HL-60 (cell line): ENCODE data around the gene KCNQ1.

Experiments
- DNase-seq, 2 experiments: peaks; one replicate each; pipeline ENCODE4 v3.0.0-alpha.2; 2010 to 2020; ENCODE audit warnings: low read depth in 1 of 2, low spot score in 1 of 2
- H3K27ac ChIP-seq: fragments of 250-450 bp; sonication (Bioruptor Pico); replicated peaks from 2 replicates; pipeline ENCODE4 v1.5.1; 2020; ENCODE audit warnings: mild to moderate bottlenecking, moderate library complexity
- H3K27me3 ChIP-seq: fragments of 250-450 bp; sonication (Bioruptor Pico); 2 replicates; pipeline ENCODE4 v1.5.1; 2021; ENCODE audit warnings: mild to moderate bottlenecking, moderate library complexity; ENCODE audit not compliant: insufficient read depth, poor library complexity, severe bottlenecking
- H3K4me3 ChIP-seq: replicated peaks from 2 replicates; pipeline ENCODE4 v1.5.1; 2011; ENCODE audit warnings: mild to moderate bottlenecking, control low read depth, low read length; ENCODE audit not compliant: insufficient read depth
- GABPA ChIP-seq: IDR thresholded peaks from 2 replicates; pipeline ENCODE4 v1.6.1; 2012; ENCODE audit warnings: low read depth
- POLR2AphosphoS5 ChIP-seq: IDR thresholded peaks from 2 replicates; pipeline ENCODE4 v1.6.1; 2012; ENCODE audit warnings: low read depth
- SPI1 ChIP-seq: IDR thresholded peaks from 2 replicates; pipeline ENCODE4 v1.6.1; 2012; ENCODE audit warnings: low read depth, mild to moderate bottlenecking, borderline replicate concordance
- TF ChIP-seq, protein P1 (sequence below): IDR thresholded peaks from one replicate; pipeline ENCODE4 v1.5.1; 2011; ENCODE audit warnings: low read length, control low read depth, inconsistent platforms; ENCODE audit not compliant: insufficient read depth
- TF ChIP-seq, protein P2 (sequence below): IDR thresholded peaks from 2 replicates; pipeline ENCODE4 v1.6.1; 2012; ENCODE audit warnings: low read depth; ENCODE audit not compliant: insufficient replicate concordance

KCNQ1 gene

DNA sequence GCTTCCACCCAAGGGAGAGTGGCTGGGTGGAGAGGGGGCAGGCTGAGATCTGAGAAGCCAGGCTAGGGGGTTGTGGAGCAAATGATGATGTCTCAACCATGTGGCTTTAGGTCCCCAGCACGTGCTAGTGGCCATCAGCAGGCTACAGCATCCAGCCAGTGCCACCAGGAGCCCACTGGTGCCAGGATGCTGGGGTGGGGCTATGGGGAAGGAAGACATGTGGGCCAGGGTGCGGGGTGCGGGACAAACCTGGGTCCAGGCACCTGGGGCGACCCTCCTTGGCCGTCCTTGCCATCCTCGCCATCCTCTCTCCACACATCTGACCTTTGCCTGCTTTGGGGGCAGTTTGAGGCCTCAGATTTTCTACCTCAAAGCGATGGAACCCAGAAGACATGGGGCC is 104.3 kb downstream of the KCNQ1 start:
- Histone ChIP-seq H3K27ac (no peak overlapping the region), H3K27me3 (no peaks in the 10 kb centered on the region), H3K4me3 (no peak overlapping the region)
- TF ChIP-seq POLR2AphosphoS5 (no peak), SPI1 (no peak), GABPA (no peak)
- TF ChIP-seq, protein P1, sequence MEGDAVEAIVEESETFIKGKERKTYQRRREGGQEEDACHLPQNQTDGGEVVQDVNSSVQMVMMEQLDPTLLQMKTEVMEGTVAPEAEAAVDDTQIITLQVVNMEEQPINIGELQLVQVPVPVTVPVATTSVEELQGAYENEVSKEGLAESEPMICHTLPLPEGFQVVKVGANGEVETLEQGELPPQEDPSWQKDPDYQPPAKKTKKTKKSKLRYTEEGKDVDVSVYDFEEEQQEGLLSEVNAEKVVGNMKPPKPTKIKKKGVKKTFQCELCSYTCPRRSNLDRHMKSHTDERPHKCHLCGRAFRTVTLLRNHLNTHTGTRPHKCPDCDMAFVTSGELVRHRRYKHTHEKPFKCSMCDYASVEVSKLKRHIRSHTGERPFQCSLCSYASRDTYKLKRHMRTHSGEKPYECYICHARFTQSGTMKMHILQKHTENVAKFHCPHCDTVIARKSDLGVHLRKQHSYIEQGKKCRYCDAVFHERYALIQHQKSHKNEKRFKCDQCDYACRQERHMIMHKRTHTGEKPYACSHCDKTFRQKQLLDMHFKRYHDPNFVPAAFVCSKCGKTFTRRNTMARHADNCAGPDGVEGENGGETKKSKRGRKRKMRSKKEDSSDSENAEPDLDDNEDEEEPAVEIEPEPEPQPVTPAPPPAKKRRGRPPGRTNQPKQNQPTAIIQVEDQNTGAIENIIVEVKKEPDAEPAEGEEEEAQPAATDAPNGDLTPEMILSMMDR: no peak
- TF ChIP-seq, protein P2, sequence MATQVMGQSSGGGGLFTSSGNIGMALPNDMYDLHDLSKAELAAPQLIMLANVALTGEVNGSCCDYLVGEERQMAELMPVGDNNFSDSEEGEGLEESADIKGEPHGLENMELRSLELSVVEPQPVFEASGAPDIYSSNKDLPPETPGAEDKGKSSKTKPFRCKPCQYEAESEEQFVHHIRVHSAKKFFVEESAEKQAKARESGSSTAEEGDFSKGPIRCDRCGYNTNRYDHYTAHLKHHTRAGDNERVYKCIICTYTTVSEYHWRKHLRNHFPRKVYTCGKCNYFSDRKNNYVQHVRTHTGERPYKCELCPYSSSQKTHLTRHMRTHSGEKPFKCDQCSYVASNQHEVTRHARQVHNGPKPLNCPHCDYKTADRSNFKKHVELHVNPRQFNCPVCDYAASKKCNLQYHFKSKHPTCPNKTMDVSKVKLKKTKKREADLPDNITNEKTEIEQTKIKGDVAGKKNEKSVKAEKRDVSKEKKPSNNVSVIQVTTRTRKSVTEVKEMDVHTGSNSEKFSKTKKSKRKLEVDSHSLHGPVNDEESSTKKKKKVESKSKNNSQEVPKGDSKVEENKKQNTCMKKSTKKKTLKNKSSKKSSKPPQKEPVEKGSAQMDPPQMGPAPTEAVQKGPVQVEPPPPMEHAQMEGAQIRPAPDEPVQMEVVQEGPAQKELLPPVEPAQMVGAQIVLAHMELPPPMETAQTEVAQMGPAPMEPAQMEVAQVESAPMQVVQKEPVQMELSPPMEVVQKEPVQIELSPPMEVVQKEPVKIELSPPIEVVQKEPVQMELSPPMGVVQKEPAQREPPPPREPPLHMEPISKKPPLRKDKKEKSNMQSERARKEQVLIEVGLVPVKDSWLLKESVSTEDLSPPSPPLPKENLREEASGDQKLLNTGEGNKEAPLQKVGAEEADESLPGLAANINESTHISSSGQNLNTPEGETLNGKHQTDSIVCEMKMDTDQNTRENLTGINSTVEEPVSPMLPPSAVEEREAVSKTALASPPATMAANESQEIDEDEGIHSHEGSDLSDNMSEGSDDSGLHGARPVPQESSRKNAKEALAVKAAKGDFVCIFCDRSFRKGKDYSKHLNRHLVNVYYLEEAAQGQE: no peak
- DNase-seq: no peak

DNA sequence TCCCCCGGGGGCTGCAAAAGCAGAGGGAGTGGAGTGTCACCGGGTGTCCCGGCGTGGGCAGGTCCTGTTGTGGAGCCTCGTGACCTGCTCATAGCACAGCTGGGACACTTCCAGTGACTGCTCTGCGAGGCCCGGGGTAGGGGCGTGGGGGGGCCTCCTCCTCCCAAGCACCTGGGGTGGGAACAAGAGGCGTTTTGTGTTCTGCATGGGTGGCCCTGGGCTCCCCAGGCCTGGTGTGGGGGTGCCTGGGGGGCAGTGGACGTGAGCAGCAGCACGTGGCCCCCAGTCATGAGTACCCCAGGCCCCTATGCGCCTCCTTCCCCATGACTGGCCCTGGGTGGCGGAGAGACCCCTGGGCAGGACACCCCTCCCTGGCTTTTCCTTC is 104.7 kb downstream of the KCNQ1 start:
- TF ChIP-seq, protein P2: no peak
- TF ChIP-seq SPI1: no peak
- no peak for TF ChIP-seq POLR2AphosphoS5
- TF ChIP-seq, protein P1: no peak
- no peak for TF ChIP-seq GABPA
- no peak for DNase-seq
- H3K27me3 ChIP-seq: no peaks in the 10 kb centered on the region
- no peak overlapping the region for H3K27ac ChIP-seq
- H3K4me3 ChIP-seq: no peak overlapping the region

DNA sequence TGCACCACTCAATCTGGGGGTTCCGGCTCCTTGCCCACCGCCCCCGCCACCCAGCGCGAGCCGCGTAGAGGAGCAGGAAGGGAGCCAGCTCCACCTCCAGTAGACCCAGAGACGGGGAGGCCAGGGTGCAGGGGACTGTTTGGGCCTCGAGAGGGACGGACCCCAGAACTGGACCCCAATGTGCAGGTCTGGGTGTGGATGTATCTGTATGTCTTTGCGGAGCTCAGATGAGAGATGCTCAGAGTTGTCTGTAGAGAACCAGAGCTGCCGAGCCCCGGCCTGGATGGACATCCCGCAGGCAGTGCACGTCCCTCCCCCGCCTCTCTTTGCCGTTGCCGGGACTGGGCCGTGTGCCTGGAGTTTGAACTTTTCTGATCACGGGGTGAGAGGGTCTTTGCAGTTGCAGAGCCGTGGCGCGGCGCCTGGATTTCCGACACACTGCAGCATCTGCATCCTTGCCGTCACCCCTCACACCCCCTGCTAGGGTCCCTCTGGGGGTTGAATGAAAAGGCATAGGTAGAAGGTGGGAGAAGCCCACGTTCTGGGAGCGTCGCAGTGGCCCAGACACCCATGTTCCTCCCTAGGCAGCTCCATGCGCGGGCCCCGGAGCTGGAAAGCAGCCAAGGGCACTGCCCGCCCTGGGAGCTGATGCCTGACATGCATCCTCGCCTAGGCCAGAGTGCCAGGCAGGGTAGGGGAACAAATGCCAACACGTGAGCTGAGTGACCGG is 105.2 kb downstream of the KCNQ1 start:
- H3K27me3 ChIP-seq: no peaks in the 10 kb centered on the region
- DNase-seq: no peak

More for the DNA sequence above, 105.2 kb downstream of the KCNQ1 start:
- Histone ChIP-seq H3K27ac (no peak overlapping the region), H3K4me3 (no peak overlapping the region)
- TF ChIP-seq, protein P1: no peak
- TF ChIP-seq SPI1 (no peak), POLR2AphosphoS5 (no peak), GABPA (no peak)
- TF ChIP-seq, protein P2: no peak
